ENCODE measurements around the gene IRS2.

- TF ChIP-seq CTCF (IDR thresholded peaks at IDR 0.05; ENCODE audit: control extremely low read depth in 1 of 3, insufficient read depth in 1 of 3, low read depth in 1 of 3, low read length in 3 of 3) (no peak), EZH2 (IDR thresholded peaks at IDR 0.05; ENCODE audit: low read depth, low read length, severe bottlenecking) (no peak), HDAC2 (IDR thresholded peaks at IDR 0.05; ENCODE audit: borderline replicate concordance in 1 of 2, low read depth in 2 of 2, low read length in 2 of 2) (no peak), ATF3 (IDR thresholded peaks at IDR 0.05; ENCODE audit: insufficient read depth, low read depth, low read length) (no peak), TCF12 (IDR thresholded peaks at IDR 0.05; ENCODE audit: low read depth, low read length) (no peak), RFX5 (IDR thresholded peaks at IDR 0.05; ENCODE audit: borderline replicate concordance, low read depth, low read length) (no peak), POLR2A (IDR thresholded peaks at IDR 0.05; ENCODE audit: control extremely low read depth in 1 of 2, low read depth in 2 of 2, low read length in 2 of 2) (no peak), SP4 (IDR thresholded peaks at IDR 0.05; ENCODE audit: low read length) (no peak), GABPA (IDR thresholded peaks at IDR 0.05; ENCODE audit: borderline replicate concordance, insufficient read depth, low read length) (no peak)
Measured at GRCh38 chr13:109779876-109780510, 6.4 kb downstream of the IRS2 start.

Data from H1 (cell line).